Measurements from ENCODE around the gene GNA12. TPM values are rescaled to one million over a fixed set of nuclear protein-coding genes. Genes with fewer than 3 reads are reported as not detected.

Gene GNA12
- total and polyA plus RNA-seq, 9 of the 15 experiments (the other 6 are each of a cell fraction or from before 2014, with no cell fraction given): 0.65 to 32.7 (median 9.6) TPM

GRCh38 chr7:2781636-2782035 lies 62.5 kb downstream of the GNA12 start:
- TF ChIP-seq ZNF282 (CRISPR knock-in tag; IDR thresholded peaks at IDR 0.05): no peak
- TF ChIP-seq MEIS2 (IDR thresholded peaks at IDR 0.05; ENCODE audit: partially characterized antibody): no peak
- TF ChIP-seq ZNF764 (CRISPR knock-in tag; IDR thresholded peaks at IDR 0.05; ENCODE audit: low read depth): no peak
- TF ChIP-seq SAP30 (IDR thresholded peaks at IDR 0.05; ENCODE audit: borderline replicate concordance, insufficient read depth, low read depth, low read length, poor library complexity, severe bottlenecking): no peak
- TF ChIP-seq STAG1 (CRISPR knock-in tag; IDR thresholded peaks at IDR 0.05; ENCODE audit: borderline replicate concordance): no peak
- TF ChIP-seq ZNF263 (CRISPR knock-in tag; IDR thresholded peaks at IDR 0.05; ENCODE audit: borderline replicate concordance): no peak
- no peak for TF ChIP-seq SIN3A (IDR thresholded peaks at IDR 0.05; ENCODE audit: borderline replicate concordance in 2 of 2, control insufficient read depth in 1 of 2, low read depth in 2 of 2, low read length in 2 of 2)
- TF ChIP-seq ZKSCAN3 (CRISPR knock-in tag; IDR thresholded peaks at IDR 0.05): no peak
- no peak for TF ChIP-seq PHTF2 (CRISPR knock-in tag; IDR thresholded peaks at IDR 0.05)
- TF ChIP-seq TAL1 (IDR thresholded peaks at IDR 0.05): no peak
- TF ChIP-seq RBM25 (IDR thresholded peaks at IDR 0.05; ENCODE audit: low read depth, low read length, severe bottlenecking): no peak
- TF ChIP-seq, protein P1, sequence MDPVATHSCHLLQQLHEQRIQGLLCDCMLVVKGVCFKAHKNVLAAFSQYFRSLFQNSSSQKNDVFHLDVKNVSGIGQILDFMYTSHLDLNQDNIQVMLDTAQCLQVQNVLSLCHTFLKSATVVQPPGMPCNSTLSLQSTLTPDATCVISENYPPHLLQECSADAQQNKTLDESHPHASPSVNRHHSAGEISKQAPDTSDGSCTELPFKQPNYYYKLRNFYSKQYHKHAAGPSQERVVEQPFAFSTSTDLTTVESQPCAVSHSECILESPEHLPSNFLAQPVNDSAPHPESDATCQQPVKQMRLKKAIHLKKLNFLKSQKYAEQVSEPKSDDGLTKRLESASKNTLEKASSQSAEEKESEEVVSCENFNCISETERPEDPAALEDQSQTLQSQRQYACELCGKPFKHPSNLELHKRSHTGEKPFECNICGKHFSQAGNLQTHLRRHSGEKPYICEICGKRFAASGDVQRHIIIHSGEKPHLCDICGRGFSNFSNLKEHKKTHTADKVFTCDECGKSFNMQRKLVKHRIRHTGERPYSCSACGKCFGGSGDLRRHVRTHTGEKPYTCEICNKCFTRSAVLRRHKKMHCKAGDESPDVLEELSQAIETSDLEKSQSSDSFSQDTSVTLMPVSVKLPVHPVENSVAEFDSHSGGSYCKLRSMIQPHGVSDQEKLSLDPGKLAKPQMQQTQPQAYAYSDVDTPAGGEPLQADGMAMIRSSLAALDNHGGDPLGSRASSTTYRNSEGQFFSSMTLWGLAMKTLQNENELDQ (CRISPR knock-in tag; IDR thresholded peaks at IDR 0.05; ENCODE audit: borderline replicate concordance): no peak
- TF ChIP-seq POU5F1 (IDR thresholded peaks at IDR 0.05; ENCODE audit: borderline replicate concordance, low read depth, low read length, partially characterized antibody): no peak
- no peak for TF ChIP-seq BRF1 (IDR thresholded peaks at IDR 0.05; ENCODE audit: borderline replicate concordance, extremely low read depth, insufficient read length)
- TF ChIP-seq ZNF165 (CRISPR knock-in tag; IDR thresholded peaks at IDR 0.05; ENCODE audit: borderline replicate concordance): no peak
- TF ChIP-seq MEF2A (IDR thresholded peaks at IDR 0.05; ENCODE audit: control insufficient read depth, low read depth, low read length): no peak
- TF ChIP-seq ZNF253 (CRISPR knock-in tag; conservative IDR thresholded peaks at IDR 0.05): no peak
- no peak for TF ChIP-seq ATF1 (CRISPR knock-in tag; IDR thresholded peaks at IDR 0.05)
- TF ChIP-seq ATF1 (tag; IDR thresholded peaks at IDR 0.05): no peak
- TF ChIP-seq LCOR (CRISPR knock-in tag; IDR thresholded peaks at IDR 0.05): no peak
- no peak overlapping the region for H2AFZ ChIP-seq (ENCODE audit: low read depth, low read length)
- no peak overlapping the region for H3K27ac ChIP-seq (ENCODE audit: extremely low read depth, low read depth, low read length)
- ChIA-PET POLR2A (interaction anchor here (1.1 to 1.4 kb wide), 2 partner anchors 10 to 26 kb away, joined by 3 read pairs; no protein-coding TSS in a partner anchor), CTCF (ENCODE audit: low intra/inter-chr PET ratio) (no interaction called here)
- no peaks in the 10 kb centered on the region for H3K79me2 ChIP-seq (ENCODE audit: control insufficient read depth, insufficient read depth, low read length)
- H4K20me1 ChIP-seq (replicated peaks; ENCODE audit: control insufficient read depth, insufficient read depth, low read length): no peaks in the 10 kb centered on the region
- 96% methylated on average over 2 of the region's 2 CpGs for WGBS (ENCODE audit: insufficient coverage, low coverage, missing lambda C conversion rate)
- peaks cover 2% of the 10 kb centered on the region; the same call in 1 of the 3 replicates for H3K36me3 ChIP-seq (ENCODE audit: control insufficient read depth, insufficient read depth, low read length)
- no peak for FAIRE-seq
- H3K9me1 ChIP-seq (ENCODE audit: control insufficient read depth, insufficient read depth, low read length): no peaks in the 10 kb centered on the region
- no peak for DNase-seq (ENCODE audit: extremely low read depth in 1 of 4, low spot score in 3 of 4)
- no peaks in the 10 kb centered on the region for H3K27me3 ChIP-seq (ENCODE audit: control insufficient read depth in 2 of 2, insufficient read depth in 2 of 2, low read length in 2 of 2)
- intact Hi-C loops (cut with micrococcal nuclease) (no loop called here), in situ Hi-C loops (cut with MboI) (no loop called here)
- no peak for ATAC-seq
- H3K9me3 ChIP-seq (replicated peaks; ENCODE audit: control insufficient read depth, insufficient read depth, low read depth, low read length): no peaks in the 10 kb centered on the region
- no peak overlapping the region for H3K4me3 ChIP-seq
- H3K4me2 ChIP-seq (ENCODE audit: insufficient read depth, low read length): no peak overlapping the region
- H3K4me1 ChIP-seq (replicated peaks in 1 of 2; ENCODE audit: control insufficient read depth in 2 of 2, insufficient read depth in 2 of 2, low read length in 2 of 2): no peaks in the 10 kb centered on the region
- BruUV-seq (replicated peaks): no TSS peak
- H3K9ac ChIP-seq (ENCODE audit: insufficient read depth in 1 of 2, low read depth in 2 of 2, low read length in 2 of 2): no peak overlapping the region

Measured in K562 (cell line).